PFSK-1 (cell line): ENCODE measurements around the gene TUBB3.

Experiments
- FOXP2 ChIP-seq: optimal IDR thresholded peaks from 2 replicates; pipeline ENCODE3; 2011; ENCODE audit warnings: borderline replicate concordance, control low read depth, inconsistent platforms; ENCODE audit not compliant: insufficient read depth; ENCODE audit errors: extremely low read length, extremely low read depth
- POLR2AphosphoS5 ChIP-seq: IDR thresholded peaks from 2 replicates; pipeline ENCODE4 v1.6.1; 2012; ENCODE audit warnings: low read depth, mild to moderate bottlenecking, control low read depth, low read length, moderate library complexity
- SIN3A ChIP-seq: IDR thresholded peaks from 2 replicates; pipeline ENCODE4 v1.6.1; 2012; ENCODE audit warnings: mild to moderate bottlenecking, low read length, moderate library complexity, borderline replicate concordance; ENCODE audit not compliant: insufficient read depth
- TAF1 ChIP-seq: IDR thresholded peaks from 2 replicates; pipeline ENCODE4 v1.6.1; 2012; ENCODE audit warnings: low read length, control low read depth, borderline replicate concordance; ENCODE audit not compliant: insufficient read depth
- TF ChIP-seq, protein P1 (sequence below), 2 experiments: IDR thresholded peaks; 2 replicates each; pipeline versions ENCODE4 v1.6.1 to v1.8.0; 2011 to 2012; ENCODE audit warnings: low read depth in 2 of 2, low read length in 2 of 2, control low read depth in 1 of 2, inconsistent platforms in 1 of 2, mild to moderate bottlenecking in 1 of 2, moderate library complexity in 1 of 2; ENCODE audit not compliant: insufficient read depth in 1 of 2

Gene TUBB3

DNA sequence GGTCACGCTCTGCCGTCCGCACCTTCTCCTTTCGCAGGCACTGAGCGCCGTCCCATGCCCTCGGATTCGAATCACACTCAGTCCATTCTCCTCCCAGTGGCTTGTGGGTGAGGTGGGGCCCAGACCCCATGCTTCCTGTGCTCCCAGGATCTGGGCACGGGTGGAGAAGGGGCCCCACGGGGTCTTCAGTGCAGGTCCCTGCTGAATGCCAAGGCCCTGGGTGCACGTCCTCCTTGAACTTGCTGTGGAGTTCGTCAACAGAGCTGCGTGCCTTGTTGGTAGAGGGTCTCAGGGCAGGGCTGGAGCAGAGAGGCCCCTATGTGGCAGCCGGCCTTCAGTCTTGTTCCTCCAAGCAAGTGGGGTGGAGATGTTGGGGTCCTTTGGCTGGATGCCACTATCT is 11.8 kb upstream of the TUBB3 start:
- TF ChIP-seq TAF1 (no peak), SIN3A (no peak), POLR2AphosphoS5 (no peak), FOXP2 (no peak)
- TF ChIP-seq, protein P1, sequence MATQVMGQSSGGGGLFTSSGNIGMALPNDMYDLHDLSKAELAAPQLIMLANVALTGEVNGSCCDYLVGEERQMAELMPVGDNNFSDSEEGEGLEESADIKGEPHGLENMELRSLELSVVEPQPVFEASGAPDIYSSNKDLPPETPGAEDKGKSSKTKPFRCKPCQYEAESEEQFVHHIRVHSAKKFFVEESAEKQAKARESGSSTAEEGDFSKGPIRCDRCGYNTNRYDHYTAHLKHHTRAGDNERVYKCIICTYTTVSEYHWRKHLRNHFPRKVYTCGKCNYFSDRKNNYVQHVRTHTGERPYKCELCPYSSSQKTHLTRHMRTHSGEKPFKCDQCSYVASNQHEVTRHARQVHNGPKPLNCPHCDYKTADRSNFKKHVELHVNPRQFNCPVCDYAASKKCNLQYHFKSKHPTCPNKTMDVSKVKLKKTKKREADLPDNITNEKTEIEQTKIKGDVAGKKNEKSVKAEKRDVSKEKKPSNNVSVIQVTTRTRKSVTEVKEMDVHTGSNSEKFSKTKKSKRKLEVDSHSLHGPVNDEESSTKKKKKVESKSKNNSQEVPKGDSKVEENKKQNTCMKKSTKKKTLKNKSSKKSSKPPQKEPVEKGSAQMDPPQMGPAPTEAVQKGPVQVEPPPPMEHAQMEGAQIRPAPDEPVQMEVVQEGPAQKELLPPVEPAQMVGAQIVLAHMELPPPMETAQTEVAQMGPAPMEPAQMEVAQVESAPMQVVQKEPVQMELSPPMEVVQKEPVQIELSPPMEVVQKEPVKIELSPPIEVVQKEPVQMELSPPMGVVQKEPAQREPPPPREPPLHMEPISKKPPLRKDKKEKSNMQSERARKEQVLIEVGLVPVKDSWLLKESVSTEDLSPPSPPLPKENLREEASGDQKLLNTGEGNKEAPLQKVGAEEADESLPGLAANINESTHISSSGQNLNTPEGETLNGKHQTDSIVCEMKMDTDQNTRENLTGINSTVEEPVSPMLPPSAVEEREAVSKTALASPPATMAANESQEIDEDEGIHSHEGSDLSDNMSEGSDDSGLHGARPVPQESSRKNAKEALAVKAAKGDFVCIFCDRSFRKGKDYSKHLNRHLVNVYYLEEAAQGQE (IDR thresholded peaks at IDR 0.05; ENCODE audit: insufficient read depth in 1 of 2, low read depth in 2 of 2, low read length in 2 of 2), result no peak

DNA sequence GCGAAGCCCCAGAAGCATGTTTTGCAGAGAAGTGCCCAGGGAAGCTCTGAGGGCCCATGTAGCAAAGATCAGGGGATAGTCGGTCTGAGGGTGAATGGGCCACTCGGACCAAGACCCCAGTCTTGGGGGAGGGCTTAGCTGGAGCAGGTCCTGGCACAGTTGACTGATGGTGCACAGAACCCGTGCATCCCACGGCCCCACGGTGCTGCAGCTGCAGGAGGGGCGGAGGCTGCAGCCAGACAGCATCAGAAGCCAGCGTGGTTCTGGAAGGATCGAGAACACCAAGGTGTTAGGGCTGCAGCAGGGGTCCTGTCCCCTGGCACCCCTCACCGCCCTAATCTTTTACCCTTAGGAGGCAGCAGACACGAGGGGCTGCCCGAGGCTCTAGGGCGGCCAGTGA is 11.0 kb upstream of the TUBB3 start:
- no peak for TF ChIP-seq SIN3A
- TF ChIP-seq, protein P1 (IDR thresholded peaks at IDR 0.05; ENCODE audit: insufficient read depth in 1 of 2, low read depth in 2 of 2, low read length in 2 of 2), result no peak
- TF ChIP-seq TAF1, result no peak
- TF ChIP-seq FOXP2, result no peak
- TF ChIP-seq POLR2AphosphoS5, result no peak

DNA sequence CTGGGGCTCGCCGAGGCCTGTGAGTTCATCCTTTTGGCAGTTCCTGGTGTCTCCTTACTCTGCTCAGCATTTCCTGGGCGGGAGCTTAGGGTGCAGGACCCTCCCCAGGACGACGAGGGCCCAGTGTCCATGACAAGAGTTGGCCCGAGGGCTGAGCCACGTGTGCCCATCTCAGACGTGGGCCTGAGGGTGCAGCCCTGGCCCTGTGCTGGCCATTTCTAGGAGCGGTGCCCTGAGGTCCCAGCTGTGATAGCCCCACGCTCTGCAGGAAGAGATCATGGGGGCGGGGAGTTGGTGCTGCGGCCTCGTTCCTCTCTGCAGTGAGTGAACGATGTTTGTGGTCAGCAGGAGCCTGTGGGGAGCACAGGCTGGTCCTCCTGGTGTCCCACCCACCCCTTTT is 10.5 kb upstream of the TUBB3 start:
- TF ChIP-seq POLR2AphosphoS5 (no peak), TAF1 (no peak), SIN3A (no peak), FOXP2 (no peak)
- TF ChIP-seq, protein P1 (IDR thresholded peaks at IDR 0.05; ENCODE audit: insufficient read depth in 1 of 2, low read depth in 2 of 2, low read length in 2 of 2), result no peak

DNA sequence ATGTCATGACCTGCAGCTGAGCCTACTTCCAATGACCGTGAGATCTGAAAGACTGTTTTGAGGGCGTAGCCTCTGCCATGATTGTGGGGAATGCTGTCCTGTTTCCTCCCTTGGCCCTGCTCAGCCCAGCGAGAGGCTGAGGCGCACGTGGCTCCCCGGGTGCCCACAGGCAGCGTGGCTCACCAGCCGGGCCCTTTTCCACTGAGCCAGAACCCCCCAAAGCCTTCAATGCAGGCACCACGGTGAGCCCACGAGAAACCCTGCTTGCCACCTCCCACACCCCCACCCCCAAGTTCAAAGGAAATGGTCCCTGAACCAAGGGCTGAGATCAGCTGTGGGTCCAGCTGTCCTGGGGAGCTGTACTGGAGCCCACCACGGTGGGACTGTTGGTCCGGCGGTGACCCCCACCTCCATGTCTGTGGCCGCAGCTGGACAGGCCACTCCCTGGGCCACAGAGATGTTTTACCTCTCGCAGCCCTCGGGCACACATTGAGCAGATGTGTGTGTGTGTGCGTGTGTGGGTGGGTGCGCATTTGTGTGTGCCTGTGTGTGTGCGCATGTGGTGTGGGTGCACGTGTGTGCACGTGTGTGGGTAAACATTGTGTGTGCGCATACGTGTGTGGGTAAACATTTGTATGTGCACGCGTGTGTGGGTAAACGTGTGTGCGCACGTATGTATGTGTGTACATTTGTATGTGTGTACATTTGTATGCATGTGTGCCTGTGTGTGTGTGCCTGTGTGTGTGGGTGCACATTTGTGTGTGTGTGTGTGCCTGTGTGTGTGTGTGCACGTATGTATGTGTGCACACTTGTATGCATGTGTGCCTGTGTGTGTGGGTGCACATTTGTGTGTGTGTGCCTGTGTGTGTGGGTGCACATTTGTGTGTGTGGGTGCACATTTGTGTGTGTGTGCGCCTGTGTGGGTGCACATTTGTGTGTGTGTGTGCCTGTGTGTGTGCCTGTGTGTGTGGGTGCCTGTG is 9.4 kb upstream of the TUBB3 start:
- TF ChIP-seq FOXP2 (no peak), POLR2AphosphoS5 (no peak), TAF1 (no peak), SIN3A (no peak)
- TF ChIP-seq, protein P1 (IDR thresholded peaks at IDR 0.05; ENCODE audit: insufficient read depth in 1 of 2, low read depth in 2 of 2, low read length in 2 of 2), result no peak
